HFF-Myc (cell line): Measurements from ENCODE around the gene CEBPA.

Experiments used
- DNase-seq: peaks from one replicate; pipeline ENCODE4 v3.0.0-alpha.2; 2011; ENCODE audit warnings: low read depth; ENCODE audit errors: extremely low read depth
- H3K4me3 ChIP-seq: replicated peaks from 2 replicates; pipeline ENCODE4 v1.5.1; 2011; ENCODE audit warnings: low read depth, mild to moderate bottlenecking, control low read depth, low read length
- TF ChIP-seq, protein P1 (sequence below): IDR thresholded peaks from 2 replicates; pipeline ENCODE4 v1.5.1; 2012; ENCODE audit warnings: mild to moderate bottlenecking, low read depth, low read length, control low read depth; ENCODE audit errors: missing control alignments

The CEBPA gene

DNA sequence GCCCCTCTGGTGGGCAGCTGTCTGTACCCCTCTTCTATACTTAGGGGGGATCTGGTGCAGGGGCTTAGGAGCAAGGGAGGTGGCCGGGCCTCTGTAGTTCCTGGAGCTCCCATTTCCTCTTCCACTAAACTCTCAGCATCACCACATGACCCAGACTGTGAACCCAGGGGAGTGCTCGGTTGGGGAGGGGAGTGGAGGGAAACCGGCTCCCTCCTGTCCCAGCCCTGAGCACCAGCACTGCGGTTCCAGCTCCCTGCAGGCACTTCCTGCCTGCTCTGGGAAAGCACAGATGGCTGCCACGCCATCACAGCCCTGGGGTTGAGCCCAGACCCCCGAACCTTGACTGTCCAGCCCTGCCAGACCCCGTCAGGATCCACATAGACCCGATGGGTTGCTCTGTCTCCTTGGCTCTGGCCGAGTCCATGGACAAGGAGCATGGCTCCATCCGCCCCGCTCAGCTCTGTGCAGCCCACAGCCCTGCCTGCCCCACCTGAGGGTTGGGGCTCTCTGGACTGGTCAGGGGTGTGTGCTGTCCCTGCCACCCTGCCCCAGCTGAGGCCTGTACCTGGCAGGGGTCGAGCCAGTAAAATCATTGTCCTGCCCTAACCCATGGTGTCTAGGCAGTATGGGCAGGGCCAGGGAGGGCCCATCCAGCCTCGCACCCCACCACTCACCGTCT lies 40.7 kb downstream of the CEBPA start:
- no peak for DNase-seq
- TF ChIP-seq, protein P1, sequence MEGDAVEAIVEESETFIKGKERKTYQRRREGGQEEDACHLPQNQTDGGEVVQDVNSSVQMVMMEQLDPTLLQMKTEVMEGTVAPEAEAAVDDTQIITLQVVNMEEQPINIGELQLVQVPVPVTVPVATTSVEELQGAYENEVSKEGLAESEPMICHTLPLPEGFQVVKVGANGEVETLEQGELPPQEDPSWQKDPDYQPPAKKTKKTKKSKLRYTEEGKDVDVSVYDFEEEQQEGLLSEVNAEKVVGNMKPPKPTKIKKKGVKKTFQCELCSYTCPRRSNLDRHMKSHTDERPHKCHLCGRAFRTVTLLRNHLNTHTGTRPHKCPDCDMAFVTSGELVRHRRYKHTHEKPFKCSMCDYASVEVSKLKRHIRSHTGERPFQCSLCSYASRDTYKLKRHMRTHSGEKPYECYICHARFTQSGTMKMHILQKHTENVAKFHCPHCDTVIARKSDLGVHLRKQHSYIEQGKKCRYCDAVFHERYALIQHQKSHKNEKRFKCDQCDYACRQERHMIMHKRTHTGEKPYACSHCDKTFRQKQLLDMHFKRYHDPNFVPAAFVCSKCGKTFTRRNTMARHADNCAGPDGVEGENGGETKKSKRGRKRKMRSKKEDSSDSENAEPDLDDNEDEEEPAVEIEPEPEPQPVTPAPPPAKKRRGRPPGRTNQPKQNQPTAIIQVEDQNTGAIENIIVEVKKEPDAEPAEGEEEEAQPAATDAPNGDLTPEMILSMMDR = no peak
- no peak overlapping the region for H3K4me3 ChIP-seq

DNA sequence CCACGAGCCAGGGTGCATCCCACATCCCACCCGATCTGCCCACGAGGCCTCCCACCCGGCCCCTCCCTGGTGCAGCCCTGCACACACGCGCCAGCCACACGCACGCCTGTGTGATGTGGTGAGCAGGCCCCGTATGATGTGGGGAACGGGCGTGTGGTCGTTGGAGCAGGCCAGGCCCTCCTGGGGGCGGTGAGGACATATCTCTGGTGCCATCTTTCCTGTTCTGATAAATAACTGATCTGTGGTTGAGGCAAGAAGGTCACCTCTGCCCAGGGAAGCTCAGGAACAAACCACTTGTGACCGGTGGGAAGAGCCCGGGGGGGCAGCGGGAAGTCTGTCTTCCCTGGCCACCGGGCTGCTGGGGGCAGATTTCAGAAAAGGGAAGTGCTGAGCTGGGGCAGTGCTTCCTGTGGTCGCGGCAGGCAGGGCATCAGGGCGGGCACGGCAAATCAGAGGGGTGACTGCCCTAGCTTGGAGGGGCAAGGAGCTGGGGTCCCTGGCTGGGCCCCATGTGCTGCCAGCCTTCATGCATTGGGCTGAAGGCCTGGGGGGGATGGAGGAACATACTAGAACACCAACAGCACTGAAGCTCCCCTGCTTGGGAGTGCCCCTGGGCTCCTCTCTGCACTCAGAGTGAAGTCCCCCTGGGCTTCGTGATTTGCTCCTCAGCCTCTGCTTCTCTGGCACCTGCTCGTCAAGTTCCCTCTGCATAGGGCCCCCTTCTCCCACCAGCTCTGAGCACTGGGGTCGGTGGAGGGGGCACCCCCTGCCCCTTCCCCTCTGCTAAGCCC lies 41.5 kb downstream of the CEBPA start:
- DNase-seq = no peak
- H3K4me3 ChIP-seq = no peak overlapping the region
- TF ChIP-seq, protein P1 = no peak

DNA sequence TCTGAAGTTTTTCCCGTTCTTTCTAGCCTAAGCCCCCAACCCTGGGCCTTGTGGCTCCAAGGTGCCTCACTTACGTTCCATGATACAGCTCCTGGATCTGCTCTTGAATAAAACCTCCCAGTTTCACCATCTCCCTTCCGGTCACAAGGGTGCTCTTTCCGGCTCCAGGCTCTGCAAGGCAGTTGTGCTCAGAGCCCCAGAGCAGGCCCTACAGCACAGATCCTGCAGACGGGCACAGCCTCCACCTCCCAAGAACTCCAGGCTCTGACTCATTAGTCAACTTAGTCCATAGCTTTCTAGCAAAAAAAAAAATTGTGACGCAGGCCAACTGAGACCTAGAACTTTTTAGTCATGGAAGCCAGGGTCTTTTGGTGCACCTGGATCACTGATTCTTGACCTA lies 42.8 kb downstream of the CEBPA start:
- no peak overlapping the region for H3K4me3 ChIP-seq
- TF ChIP-seq, protein P1 = no peak
- DNase-seq = no peak

DNA sequence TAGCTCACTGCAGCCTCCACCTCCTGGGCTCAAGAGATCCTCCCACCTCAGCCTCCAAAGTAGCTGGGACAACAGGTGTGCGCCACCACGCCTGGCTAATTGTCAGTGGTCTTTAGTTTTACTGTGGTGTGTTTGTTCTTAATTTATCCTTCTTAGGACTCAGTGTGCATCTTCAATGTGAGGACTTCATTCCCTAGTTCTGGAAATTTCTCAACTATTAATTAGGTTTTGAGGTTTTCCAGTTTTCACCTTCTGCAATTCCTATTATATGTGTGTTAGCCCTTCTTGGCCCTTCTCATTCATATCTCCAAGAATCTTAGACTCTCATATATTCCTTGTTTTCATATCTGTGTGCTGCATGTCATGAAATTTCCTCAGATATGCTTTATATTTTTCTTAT lies 44.5 kb downstream of the CEBPA start:
- TF ChIP-seq, protein P1 = no peak
- no peak overlapping the region for H3K4me3 ChIP-seq
- no peak for DNase-seq

DNA sequence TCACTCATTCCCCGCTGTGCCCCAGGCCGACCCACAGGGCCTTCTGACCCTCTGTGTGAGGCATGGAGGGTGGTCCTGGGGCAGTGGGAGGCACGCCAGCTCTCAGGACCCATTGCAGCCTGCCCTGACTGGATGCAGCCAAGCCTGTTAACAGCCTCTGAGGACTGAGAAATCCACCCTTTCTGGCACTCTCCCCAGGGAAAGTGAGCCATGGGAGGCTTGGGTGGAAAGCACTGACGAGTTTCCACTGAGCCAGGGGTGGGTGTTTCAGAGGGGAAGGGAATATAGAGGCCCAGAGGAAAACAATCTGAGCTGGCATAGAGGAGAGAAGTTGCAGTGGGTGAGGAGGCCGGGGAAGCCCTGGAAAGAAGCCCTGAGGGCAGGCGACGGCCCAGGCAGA lies 46.1 kb downstream of the CEBPA start:
- no peak for DNase-seq
- TF ChIP-seq, protein P1 = no peak
- no peak overlapping the region for H3K4me3 ChIP-seq

DNA sequence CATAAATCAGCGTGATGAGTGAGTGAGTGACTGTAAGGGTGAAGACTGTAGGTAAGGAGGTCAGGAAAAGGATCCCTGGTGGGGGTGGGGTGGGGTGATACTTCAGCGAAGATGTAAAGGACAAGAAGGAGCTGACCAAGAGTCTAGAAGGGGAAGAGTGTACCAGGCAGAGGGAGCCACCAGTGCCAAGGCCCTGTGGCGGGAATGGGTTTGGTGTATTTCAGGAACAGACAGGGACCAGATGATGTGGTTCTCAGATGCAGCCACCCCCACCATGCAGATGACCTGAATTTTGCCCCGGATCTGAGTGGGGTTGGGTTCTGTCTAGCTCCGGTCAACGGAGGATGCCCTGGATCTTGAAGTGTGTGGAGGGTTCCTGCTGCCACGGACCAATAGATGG lies 46.6 kb downstream of the CEBPA start:
- TF ChIP-seq, protein P1 = no peak
- no peak overlapping the region for H3K4me3 ChIP-seq
- no peak for DNase-seq
